Mesodermal cell (in vitro differentiated cells): ENCODE measurements around the gene ARRDC5.

Experiments used
- H3K27ac ChIP-seq: 2 replicates; pipeline ENCODE4 v1.7.0; 2013; ENCODE audit warnings: mild to moderate bottlenecking, low read depth, low read length, moderate library complexity; ENCODE audit not compliant: severe bottlenecking
- H3K36me3 ChIP-seq: 2 replicates; pipeline ENCODE4 v1.7.1; 2013; ENCODE audit warnings: mild to moderate bottlenecking, low read length, moderate library complexity; ENCODE audit not compliant: control insufficient read depth, insufficient read depth
- H3K4me1 ChIP-seq: one replicate; pipeline ENCODE4 v1.7.1; 2013; ENCODE audit warnings: mild to moderate bottlenecking, low read length; ENCODE audit not compliant: insufficient read depth, control insufficient read depth, poor library complexity, severe bottlenecking
- H3K4me3 ChIP-seq: 2 replicates; pipeline ENCODE4 v1.7.0; 2013; ENCODE audit warnings: low read length, control low read depth, mild to moderate bottlenecking; ENCODE audit not compliant: insufficient read depth, poor library complexity, severe bottlenecking; ENCODE audit errors: extremely low read depth
- H3K9me3 ChIP-seq: 2 replicates; pipeline ENCODE4 v1.7.1; 2013; ENCODE audit warnings: mild to moderate bottlenecking, low read length, moderate library complexity; ENCODE audit not compliant: control insufficient read depth
- WGBS, 2 experiments: methylation state at CpG; one replicate each; pipeline ENCODE4 v1.1.5; 2013; ENCODE audit warnings: missing lambda C conversion rate in 2 of 2; ENCODE audit not compliant: insufficient coverage in 2 of 2; 5-methylcytosine and 5-hydroxymethylcytosine counted together

ARRDC5 gene

GRCh38 chr19:4929186-4929585 lies 26.5 kb upstream of the ARRDC5 start:
- WGBS, 2 experiments = 98% methylated on average over 18 to 20 of the region's 22 CpGs

GRCh38 chr19:4923276-4923747 lies 20.6 kb upstream of the ARRDC5 start:
- Histone ChIP-seq H3K27ac (no peak overlapping the region), H3K4me3 (no peak overlapping the region), H3K9me3 (no peaks in the 10 kb centered on the region), H3K36me3 (peaks cover 63% of the 10 kb centered on the region), H3K4me1 (peaks cover 3% of the 10 kb centered on the region)
- 95% methylated on average over 13 to 21 of the region's 21 CpGs for WGBS, 2 experiments

More at GRCh38 chr19:4929186-4929585, 26.5 kb upstream of the ARRDC5 start:
- Histone ChIP-seq H3K27ac (no peak overlapping the region), H3K36me3 (peaks cover 67% of the 10 kb centered on the region), H3K9me3 (no peaks in the 10 kb centered on the region), H3K4me3 (no peak overlapping the region), H3K4me1 (peaks cover 3% of the 10 kb centered on the region)

- Histone ChIP-seq H3K27ac (peak overlapping the region; percentile 36), H3K36me3 (peaks cover 61% of the 10 kb centered on the region), H3K9me3 (no peaks in the 10 kb centered on the region), H3K4me1 (peaks cover 3% of the 10 kb centered on the region), H3K4me3 (no peak overlapping the region)
- 94 to 96% methylated on average over 19 to 20 of the region's 22 CpGs for WGBS, 2 experiments
Observed at GRCh38 chr19:4922530-4923275, 20.0 kb upstream of the ARRDC5 start.

- H3K4me1 ChIP-seq = peaks cover 20% of the 10 kb centered on the region
- 92 to 93% methylated on average over 34 to 36 of the region's 41 CpGs for WGBS, 2 experiments
- peaks cover 81% of the 10 kb centered on the region for H3K36me3 ChIP-seq
- H3K4me3 ChIP-seq = no peak overlapping the region
- peak overlapping the region; percentile 23 for H3K27ac ChIP-seq
- no peaks in the 10 kb centered on the region for H3K9me3 ChIP-seq
Observed at GRCh38 chr19:4916292-4917082, 13.8 kb upstream of the ARRDC5 start.

GRCh38 chr19:4914736-4915501 lies 12.2 kb upstream of the ARRDC5 start:
- no peaks in the 10 kb centered on the region for H3K9me3 ChIP-seq
- 88% methylated on average over 15 to 20 of the region's 23 CpGs for WGBS, 2 experiments
- peaks cover 30% of the 10 kb centered on the region for H3K4me1 ChIP-seq
- H3K27ac ChIP-seq = peak overlapping the region; percentile 41
- H3K36me3 ChIP-seq = peaks cover 65% of the 10 kb centered on the region
- no peak overlapping the region for H3K4me3 ChIP-seq

- WGBS, 2 experiments = 87 to 92% methylated on average over 15 to 23 of the region's 24 CpGs
- peaks cover 30% of the 10 kb centered on the region for H3K4me1 ChIP-seq
Observed at GRCh38 chr19:4913996-4914735, 11.5 kb upstream of the ARRDC5 start.

GRCh38 chr19:4911786-4912672 lies 9.3 kb upstream of the ARRDC5 start:
- peak overlapping the region; percentile 81 for H3K27ac ChIP-seq

More at GRCh38 chr19:4913996-4914735, 11.5 kb upstream of the ARRDC5 start:
- H3K9me3 ChIP-seq = no peaks in the 10 kb centered on the region
- no peak overlapping the region for H3K4me3 ChIP-seq
- peaks cover 60% of the 10 kb centered on the region for H3K36me3 ChIP-seq
- H3K27ac ChIP-seq = peak overlapping the region; percentile 41

GRCh38 chr19:4911314-4911713 lies 8.6 kb upstream of the ARRDC5 start:
- Histone ChIP-seq H3K9me3 (no peaks in the 10 kb centered on the region), H3K4me1 (peaks cover 30% of the 10 kb centered on the region), H3K27ac (peak overlapping the region; percentile 81), H3K36me3 (peaks cover 39% of the 10 kb centered on the region), H3K4me3 (peak overlapping the region; percentile 64)
- 70 to 88% methylated on average over 6 to 11 of the region's 15 CpGs for WGBS, 2 experiments

More at GRCh38 chr19:4911786-4912672, 9.3 kb upstream of the ARRDC5 start:
- 62 to 64% methylated on average over 24 to 26 of the region's 29 CpGs for WGBS, 2 experiments
- H3K4me1 ChIP-seq = peaks cover 30% of the 10 kb centered on the region
- no peaks in the 10 kb centered on the region for H3K9me3 ChIP-seq
- H3K4me3 ChIP-seq = peak overlapping the region; percentile 64
- peaks cover 46% of the 10 kb centered on the region for H3K36me3 ChIP-seq

GRCh38 chr19:4910594-4911281 lies 8.0 kb upstream of the ARRDC5 start:
- Histone ChIP-seq H3K4me3 (peak overlapping the region; percentile 64), H3K9me3 (no peaks in the 10 kb centered on the region), H3K27ac (peak overlapping the region; percentile 81), H3K36me3 (peaks cover 34% of the 10 kb centered on the region), H3K4me1 (peaks cover 27% of the 10 kb centered on the region)
- 39 to 43% methylated on average over 18 to 22 of the region's 23 CpGs for WGBS, 2 experiments
